Activated naive CD8-positive, alpha-beta T cell treated with anti-CD3 and anti-CD28 coated beads, Interleukin-2, amount 50 U/mL, for 16 hours (primary cell): ENCODE data around the gene IL16.
A peak's percentile ranks its signal among the peaks of the same experiment; 100 is the strongest.
"Not testable (repeated sequence)": the region's sequence is repeated elsewhere in the genome, so short reads cannot be mapped to it uniquely, and the experiment has no call there.

ENCODE experiments used
- DNase-seq: peaks from one replicate; pipeline ENCODE4 v3.0.0-alpha.2; 2020; ENCODE audit warnings: low read depth, low spot score

Gene IL16

DNA sequence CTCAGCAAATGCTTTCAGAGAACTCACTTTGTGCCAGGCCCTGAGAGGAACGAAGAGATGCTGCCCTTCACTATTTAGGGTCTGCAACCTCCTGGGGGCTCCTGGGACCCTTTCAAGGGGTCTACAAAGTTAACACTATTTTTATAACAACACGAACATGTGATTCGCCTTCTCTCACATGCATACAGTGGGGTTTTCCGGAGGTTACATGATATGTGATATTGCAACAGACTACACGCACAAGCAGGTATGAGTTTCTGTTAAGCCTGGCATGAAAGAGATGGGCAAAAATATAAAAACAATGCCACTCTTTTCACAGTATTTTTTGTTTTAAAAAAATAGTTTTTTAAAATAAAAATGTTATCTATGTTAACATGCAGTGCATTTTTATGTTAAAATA, 117.0 kb downstream of the IL16 start:
- DNase-seq = no peak

DNA sequence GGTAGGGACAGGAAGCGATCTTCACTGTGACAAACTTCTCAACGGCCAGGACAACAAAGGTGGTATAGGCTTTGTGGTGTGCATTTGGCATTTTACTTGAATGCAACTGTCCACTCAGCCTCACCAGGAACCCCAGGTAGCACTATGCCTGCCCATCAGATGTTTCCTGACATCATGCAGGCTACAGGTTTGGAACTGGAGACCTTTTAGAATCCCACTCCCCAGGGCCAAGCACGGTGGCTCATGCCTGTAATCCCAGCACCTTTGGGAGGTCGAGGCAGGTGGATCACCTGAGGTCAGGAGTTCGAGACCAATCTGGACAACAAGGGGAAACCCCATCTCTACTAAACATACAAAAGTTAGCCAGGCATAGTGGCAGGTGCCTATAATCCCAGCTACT, 117.7 kb downstream of the IL16 start:
- DNase-seq = no peak

DNA sequence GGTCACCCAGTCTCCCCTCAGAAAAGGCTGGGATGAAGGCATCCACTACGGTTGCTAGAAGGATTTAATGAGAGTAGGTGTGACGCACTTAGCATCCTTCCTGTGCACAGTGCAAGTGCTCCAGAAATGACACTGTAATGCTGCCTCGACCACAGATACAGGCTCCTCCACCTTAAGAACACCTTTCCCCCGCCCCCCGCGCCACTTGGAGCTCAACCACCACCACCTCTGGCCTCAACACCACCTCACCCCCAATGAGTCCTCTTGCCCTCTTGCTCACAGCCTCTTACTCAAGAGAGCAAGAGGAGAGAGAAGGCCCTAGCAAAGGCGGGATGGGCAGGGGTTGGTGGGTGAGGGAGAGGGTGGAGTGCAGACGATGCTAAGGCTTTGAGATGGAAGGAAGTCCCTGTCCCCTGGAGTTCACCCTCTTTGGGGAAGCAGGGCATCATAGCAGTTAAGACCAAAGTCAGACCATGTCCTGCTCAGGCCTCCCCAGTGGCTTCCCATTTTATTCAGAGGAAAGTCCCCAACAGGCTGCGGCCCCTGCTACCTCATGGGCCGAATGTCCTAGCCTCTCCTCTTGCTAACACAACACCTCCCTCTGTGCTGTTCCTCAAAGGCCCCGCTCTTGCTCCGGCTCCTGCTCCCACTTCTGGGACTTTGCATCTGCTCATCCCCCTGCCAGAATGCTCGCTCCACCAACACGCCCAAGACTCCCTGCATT, 118.9 kb downstream of the IL16 start:
- DNase-seq = no peak

DNA sequence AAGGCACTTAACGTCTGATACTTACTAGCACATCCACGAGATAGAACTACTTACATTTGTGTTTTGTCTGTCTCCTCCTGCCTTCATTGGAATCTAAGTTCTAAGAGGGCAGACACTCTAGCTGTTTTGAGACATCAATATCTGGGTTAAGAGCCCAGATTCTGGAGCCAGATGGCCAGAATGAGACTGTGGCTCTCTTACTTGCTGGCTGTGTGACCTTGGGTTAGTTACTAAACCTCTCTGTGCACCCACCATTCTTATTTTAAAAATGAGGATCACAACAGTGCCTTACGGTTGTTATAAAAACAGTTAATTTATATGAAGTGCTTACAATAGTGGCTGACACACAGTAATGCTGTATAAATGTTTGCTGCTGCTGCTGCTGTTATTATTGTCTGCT, 119.6 kb downstream of the IL16 start:
- no peak for DNase-seq

DNA sequence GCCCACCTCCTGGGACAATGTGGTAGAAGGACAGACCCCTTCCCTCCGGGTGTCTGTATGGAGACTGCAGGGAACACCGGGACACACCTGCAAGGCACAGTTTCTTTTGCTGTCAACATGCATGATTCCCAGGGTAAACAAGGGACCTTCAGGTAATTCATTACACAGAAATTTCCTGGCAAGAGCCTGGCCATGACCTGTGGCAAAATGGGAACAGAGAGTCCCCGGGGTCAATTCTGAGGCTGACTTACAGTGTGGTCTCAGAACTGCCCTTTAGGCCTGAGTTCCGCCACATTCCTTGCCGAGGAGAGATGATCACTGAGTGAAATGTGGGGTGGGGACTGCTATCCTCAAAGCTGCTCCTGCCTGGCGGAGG, 121.0 kb downstream of the IL16 start:
- DNase-seq = no peak

DNA sequence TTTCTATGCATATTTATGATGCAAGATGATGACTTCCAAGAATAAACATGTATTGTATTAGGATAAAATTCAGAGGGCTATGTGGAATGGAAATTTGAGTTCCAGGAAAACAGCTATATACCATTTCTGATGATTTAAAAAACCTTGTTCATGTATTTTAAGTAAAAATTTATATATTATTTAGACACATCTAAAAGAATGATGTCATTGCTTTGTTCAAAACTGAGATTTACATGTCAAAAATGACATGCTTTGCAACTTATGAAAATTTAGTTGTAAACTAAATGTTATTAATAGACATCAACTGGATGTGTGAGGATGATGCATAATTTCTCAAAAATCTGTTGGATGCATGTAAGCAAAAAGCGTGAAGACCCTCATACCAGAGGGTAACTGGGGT, 125.0 kb downstream of the IL16 start:
- no peak for DNase-seq

DNA sequence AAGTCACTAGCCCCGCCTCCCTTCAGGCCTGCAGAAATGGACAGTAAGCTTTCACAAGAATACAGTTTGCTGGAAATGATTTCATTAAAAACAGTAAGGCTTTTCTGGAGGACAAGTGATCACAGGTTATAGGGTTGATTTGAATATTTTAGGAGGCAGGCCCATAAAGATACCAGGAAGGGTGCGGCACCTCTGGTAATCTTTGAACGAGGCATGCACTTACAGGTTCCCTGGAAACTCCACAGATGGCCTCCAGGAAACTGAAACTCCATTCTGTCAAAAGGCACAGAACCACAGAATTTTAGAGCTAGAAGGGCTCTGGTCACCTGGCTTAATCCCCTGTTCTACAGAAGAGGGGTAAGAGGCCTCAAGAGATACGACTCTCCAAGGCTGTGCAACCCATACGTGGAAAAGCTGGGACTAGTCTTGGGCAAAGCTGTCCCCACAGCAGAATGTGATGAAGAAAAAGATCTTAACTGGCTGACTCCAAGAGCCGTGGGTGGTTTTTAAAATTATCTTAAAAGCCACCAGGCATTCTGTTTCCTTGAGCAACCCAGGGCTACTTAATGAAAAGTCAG, 126.1 kb downstream of the IL16 start:
- DNase-seq = no peak

DNA sequence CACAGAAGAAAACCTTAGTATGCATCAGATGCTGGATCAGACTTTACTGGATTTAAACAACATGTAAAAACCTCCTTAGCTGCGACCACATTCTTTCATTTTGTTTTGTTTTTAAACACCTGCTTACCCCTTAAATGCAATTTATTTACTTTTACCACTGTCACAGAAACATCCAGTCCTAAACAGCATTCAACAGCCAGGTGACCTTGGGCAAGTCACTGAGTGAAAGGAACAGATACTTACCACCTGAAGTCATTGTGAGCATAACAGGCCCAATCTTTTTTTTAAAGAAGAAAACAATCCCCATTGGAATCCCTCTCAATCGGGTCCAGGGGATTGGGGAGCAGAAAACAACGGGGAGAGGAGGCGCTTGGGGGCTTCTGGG, 126.9 kb downstream of the IL16 start:
- no peak for DNase-seq

DNA sequence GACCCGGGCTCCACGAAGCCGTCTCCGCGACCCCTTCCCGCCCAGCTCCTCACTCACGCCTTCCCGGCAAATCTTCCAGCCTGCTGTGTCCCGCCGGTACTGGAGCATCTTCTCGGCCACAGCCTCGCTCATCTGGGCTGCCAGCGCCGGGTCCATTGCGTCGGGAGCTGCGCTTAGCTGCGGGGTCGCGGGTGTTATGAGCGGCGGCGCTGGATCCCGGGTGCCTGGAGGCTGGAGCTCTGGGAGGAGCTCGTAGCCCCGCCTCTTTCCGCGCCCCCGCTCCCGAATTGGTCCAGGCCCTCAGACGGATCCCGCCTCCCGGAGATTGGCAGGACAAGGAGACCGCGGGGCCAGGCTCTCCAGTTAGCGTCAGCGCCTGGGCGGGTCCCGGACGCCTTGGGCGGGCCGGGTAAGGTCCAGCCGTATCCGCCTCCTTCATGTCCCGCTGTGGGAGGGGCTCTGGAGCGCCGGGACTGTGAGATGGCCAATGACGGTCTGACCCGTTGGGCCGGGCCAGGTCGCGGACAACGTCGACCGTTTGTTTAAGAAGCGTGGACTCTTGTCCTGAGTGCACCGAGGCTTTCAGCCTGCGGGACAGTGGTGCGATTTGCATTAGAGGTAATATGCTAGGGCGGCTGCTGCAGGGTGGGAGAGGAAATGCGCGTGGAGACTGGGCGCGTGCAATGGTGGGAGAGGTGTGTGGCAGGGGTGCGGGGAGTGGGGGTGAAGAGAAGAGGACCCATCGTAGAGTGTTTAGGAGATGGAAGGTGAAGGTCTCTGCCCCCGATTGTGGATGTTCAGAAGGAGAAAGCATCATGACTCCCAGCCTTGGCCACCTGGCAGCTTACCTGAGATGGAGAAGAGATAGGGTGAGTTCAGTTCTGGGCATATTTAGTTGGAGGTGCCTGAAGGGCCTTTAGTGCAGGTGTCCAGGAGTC, 127.5 kb downstream of the IL16 start, which contains the start of gene STARD5:
TSS of gene STARD5 (minus strand) at position 198 of the 938 bp plus-strand sequence. CDS start at position 156, 42 bp downstream.
- DNase-seq = peak; percentile 94

DNA sequence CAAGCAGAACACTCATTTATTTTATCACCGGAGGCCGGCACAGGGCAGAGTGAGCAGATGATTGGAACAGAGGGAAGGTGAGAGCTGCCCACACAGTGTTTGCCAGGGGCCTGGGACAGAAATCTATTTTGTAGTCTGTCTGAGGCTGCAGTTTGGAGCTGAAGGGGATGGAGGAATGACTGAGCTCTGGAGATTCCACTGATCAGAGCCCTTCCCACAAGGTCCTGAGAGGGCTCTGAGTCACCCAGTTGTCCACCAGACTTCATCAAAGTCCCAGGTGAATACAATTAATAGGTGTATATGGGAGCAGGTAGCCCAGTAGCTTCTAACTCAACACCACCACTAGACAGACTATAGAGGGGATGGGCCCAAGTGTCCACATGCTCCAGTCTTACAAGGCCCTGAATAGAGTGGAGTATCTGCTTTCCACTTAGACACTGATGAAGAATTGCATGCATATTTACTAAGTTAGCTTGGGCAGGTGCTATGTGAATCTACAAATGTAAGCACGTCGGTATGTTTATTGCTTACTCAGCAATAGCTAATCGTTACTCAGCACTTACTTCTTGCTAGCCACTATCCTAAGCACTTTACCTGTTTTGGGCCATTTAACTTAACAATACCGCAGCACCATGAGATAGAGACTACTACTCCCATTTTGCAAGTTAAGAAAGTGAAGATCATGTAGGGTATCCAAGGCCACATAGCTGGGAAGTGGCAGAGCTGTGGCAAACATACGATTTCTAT, 130.0 kb downstream of the IL16 start:
- DNase-seq = no peak

DNA sequence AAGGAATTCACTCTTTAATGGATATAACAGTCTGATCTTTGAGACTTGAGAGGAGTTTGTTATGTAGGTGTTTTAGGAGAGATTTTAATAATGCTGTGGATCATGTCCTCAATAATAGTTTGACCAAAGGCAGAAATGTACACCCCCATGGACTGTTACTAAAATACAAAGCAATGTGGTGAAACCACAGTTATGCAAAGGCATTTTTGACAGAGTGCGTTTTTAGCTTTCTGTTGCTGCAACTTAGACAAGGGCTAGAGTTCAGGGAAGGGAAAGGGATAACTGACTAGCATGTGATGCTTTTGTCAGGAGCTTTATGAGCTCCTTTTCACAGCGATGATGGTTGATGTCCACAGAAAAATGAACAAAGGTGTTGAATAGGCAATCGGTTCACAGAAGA, 130.8 kb downstream of the IL16 start:
- DNase-seq = no peak

DNA sequence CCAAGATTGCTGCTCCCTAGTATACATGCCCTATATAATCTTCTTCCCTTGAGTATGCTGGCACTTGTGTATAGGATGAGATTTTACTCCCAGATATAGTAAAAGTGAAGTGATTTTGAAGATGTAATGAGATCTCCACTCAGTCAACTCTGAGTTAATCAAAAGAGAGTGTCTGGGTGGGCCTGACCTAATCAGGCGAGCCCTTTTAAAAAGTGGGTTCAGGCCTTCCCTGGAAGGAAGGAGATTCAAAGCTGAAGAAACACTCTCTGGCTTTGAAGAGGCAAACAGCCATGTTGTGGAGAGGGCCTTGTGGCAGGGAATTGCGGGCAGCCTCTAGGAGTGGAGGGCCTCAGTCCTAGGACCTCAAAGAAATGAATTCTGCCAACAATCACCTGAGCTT, 132.8 kb downstream of the IL16 start:
- DNase-seq = no peak

DNA sequence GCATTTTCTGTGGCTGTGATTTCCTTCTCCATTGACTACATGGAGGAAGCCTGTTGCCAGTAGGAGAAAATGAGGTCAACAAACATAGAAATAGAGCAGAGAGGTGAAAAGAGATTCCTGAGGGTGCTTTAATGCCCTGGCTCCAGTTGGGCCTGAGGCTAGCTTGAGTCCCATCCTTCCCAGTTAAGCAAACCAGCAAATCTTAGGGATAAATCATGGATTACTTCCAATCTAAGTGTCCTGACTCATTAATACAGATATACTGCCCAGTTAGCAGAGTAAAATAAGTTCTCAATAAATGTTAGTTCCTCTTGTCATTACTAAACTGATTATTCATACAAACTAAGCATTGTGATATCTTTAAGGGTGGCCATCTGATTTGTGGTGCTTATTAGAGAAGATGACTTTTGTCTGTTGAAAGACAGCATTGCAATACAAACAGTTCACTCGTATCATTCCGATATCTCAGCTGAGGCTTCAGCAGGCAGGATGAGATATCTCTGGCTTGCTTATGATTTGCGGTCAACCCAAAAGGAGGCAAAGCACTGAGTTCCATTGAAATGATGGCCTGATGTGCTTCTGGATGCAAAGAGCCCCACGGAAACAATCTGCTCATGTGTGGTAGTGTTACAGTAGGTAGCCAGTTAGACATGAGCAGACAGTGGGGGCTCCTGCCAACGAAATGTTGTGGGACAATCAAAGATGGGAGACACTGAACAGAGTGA, 133.8 kb downstream of the IL16 start:
- DNase-seq = no peak

DNA sequence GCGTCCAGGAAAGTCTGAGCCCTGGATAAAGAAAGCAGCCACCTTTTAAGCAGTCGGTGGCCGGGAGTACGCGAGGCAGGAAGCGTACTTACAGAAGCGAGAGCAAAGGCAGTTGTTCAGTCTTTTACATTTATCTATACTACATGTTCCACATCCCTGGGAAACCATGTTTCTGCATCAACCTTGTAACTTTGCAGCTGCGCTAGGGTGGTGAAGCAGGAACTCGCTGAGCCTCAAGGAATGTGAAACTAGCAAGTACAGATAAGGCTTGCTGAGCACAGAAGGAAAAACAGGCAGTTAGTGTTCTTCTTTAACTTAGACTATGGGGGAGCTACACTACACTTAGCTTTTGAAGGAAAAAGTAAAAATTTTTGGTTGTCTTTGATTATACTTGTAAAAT, 134.5 kb downstream of the IL16 start:
- DNase-seq = not testable (repeated sequence)

DNA sequence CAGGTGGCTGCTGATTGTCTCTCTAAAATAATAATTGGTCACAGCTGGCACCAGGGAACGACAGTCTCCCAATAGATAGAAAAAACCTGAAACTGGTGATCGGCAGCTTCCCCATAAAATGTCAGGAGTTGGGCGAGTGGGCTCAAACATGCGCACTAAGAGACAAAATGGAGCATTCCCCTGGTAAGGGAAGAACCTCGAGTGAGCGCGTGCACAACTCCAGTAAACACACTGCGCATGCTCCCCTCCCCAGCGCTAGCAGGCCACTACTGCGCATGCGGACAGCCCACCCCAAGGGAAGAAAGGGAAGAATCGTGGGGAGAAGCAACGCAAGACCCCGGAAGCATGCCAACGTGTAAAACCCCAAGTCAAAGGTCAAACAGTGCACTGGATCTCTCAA, 134.9 kb downstream of the IL16 start:
- no peak for DNase-seq

DNA sequence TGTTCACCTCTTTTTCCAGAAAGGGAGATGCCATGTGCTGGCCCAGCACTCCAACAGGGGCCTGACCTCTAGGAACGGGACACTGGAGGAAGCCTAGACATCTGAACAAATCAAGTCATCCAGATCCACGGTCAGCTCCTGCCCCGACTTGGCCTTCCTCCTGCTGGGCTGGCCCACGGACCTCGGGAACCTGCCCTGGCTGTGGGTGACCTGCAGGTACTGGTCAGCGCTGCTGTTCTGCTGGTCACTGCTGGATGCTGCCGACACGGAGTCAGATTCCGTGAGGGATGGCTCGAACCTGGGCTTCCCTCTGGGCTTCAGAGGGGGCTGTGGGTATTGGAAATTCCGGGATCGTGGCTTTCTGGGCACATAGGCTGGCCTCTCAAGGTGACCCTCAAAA, 135.6 kb downstream of the IL16 start:
- DNase-seq = no peak

DNA sequence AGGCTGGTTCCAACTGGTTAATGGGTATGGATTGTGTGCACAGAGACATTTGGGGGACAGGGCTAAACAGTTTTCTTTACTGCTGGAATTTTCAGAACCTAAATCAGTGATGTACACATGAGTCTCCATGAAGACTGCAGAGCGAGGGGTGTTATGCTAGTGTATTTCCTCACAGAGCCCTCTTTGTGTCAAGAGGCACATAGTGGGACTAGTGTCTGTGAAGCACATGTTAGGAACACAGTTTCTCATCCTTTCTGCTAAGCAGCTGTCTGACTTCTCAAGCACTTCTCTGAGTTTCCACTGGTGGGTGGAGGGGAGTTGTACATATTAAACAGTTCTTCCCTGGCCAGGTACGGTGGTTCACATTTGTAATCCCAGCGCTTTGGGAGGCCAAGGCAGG, 136.7 kb downstream of the IL16 start:
- DNase-seq = no peak

DNA sequence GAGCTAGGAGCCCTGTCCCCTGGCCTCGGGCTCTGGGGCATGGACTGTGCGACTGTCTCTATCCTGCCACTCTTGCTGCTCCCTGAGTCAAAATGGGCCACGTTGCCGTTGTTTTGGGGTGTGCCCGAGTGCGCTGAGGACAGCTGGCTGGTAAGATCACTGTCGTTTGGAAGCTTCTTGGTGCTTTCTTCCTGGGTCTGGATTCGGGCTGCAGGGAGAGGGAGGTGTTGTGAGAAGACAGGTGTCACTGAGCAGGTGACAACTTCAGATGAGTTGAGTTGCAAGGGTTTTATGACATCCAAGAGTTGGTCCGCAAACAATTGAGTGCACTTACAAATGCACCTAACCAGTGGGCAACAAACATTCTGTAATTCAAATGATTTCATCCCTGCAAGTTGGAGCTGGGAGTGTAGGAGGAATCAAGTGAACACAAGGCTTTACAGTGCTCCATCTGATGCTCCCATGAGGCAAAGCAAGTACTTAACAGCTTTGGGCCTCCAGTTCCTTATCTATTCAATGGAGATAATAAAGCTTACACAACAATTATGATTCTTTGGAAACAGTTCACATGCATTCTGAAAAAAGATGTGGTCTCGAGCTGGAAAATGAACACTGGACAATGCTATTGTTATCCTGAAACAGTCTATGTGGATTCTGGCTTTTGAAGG, 138.2 kb downstream of the IL16 start:
- no peak for DNase-seq

DNA sequence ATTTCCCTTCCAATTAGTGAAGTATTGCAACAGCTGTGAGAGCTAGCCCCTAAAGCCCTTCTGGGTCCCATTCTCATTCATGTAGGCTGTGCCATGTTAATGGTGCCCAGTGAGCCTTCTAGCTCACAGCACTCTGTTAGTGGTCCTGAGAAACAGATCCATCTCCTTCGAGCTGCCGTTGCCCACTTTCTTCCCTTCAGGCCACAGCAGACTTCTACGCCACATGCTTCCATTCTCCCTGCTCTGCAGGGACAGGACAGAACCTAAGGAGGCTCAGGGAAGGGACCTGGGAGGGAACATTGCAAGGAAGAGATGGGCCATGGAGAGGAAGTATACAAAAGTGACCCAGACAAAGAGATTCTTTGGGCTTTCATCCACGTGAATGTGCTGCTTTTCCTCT, 139.0 kb downstream of the IL16 start:
- DNase-seq = no peak

DNA sequence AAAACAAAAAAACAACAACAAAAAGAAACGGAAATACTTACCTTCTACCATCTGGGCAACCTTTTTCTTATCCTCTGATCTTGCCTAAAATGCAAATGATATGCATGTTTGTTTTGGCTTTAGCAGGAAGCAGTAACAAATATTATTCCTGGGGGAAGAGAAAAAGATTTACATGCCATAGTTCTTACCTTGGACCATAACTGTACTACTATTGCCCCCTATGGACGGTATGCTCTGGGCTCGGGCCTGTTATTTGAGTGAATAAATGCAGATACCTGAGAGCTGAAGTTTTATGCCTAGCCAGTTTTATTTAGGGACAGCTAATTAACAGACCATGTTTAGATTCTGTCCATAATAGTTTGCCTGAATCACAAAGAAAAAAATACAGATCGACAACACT, 139.9 kb downstream of the IL16 start:
- no peak for DNase-seq

DNA sequence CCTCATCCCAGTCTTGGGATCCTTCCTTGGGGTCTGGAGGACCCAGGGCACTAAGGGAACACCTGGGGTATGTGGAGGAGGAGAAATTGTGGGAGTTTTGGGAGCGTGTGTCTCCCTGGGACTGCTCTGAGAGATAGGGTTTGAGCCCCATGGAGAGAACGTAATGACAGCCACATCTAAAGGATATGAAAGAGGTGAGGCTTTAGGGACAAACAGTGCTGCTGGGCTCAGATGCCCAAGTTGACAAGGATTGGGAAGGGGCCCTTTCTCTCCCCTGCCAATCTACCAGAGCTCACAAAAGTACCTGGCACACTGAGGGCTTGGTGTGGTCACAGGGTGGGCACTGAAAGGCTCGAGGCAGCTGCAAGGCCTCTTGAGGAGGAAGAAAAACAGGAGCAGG, 140.6 kb downstream of the IL16 start:
- no peak for DNase-seq
